ENCODE data around the gene HOMER2.

HOMER2 gene

GRCh38 chr15:82968066-82968465, 15.5 kb upstream of the HOMER2 start:
- no peak overlapping the region for H3K4me3 ChIP-seq (ENCODE audit: control insufficient read depth, low read depth, low read length)
- DNase-seq (ENCODE audit: low read depth) = peak; percentile 79
- no peak for TF ChIP-seq CTCF (IDR thresholded peaks at IDR 0.05; ENCODE audit: control insufficient read depth, insufficient read depth, low read depth, low read length, missing control alignments)

GRCh38 chr15:82966671-82967071, 14.2 kb upstream of the HOMER2 start:
- no peak for DNase-seq (ENCODE audit: low read depth)
- no peak overlapping the region for H3K4me3 ChIP-seq (ENCODE audit: control insufficient read depth, low read depth, low read length)
- TF ChIP-seq CTCF (IDR thresholded peaks at IDR 0.05; ENCODE audit: control insufficient read depth, insufficient read depth, low read depth, low read length, missing control alignments) = no peak

GRCh38 chr15:82964890-82965289, 12.4 kb upstream of the HOMER2 start:
- no peak overlapping the region for H3K4me3 ChIP-seq (ENCODE audit: control insufficient read depth, low read depth, low read length)
- TF ChIP-seq CTCF (IDR thresholded peaks at IDR 0.05; ENCODE audit: control insufficient read depth, insufficient read depth, low read depth, low read length, missing control alignments) = no peak
- no peak for DNase-seq (ENCODE audit: low read depth)

GRCh38 chr15:82963471-82964341, 11.2 kb upstream of the HOMER2 start:
- no peak for DNase-seq (ENCODE audit: low read depth)
- H3K4me3 ChIP-seq (ENCODE audit: control insufficient read depth, low read depth, low read length) = no peak overlapping the region
- TF ChIP-seq CTCF (IDR thresholded peaks at IDR 0.05; ENCODE audit: control insufficient read depth, insufficient read depth, low read depth, low read length, missing control alignments) = no peak

- TF ChIP-seq CTCF (IDR thresholded peaks at IDR 0.05; ENCODE audit: control insufficient read depth, insufficient read depth, low read depth, low read length, missing control alignments) = no peak
These were observed 8.2 kb upstream of the HOMER2 start for GRCh38 chr15:82960766-82961165.

GRCh38 chr15:82959423-82959822, 6.9 kb upstream of the HOMER2 start:
- no peak for DNase-seq (ENCODE audit: low read depth)
- TF ChIP-seq CTCF (IDR thresholded peaks at IDR 0.05; ENCODE audit: control insufficient read depth, insufficient read depth, low read depth, low read length, missing control alignments) = no peak
- H3K4me3 ChIP-seq (ENCODE audit: control insufficient read depth, low read depth, low read length) = no peak overlapping the region

More at GRCh38 chr15:82960766-82961165, 8.2 kb upstream of the HOMER2 start:
- H3K4me3 ChIP-seq (ENCODE audit: control insufficient read depth, low read depth, low read length) = no peak overlapping the region
- no peak for DNase-seq (ENCODE audit: low read depth)

Data from AG09309 (cell line).